ENCODE measurements around the gene ACP3. TPM values are rescaled to one million over a fixed set of nuclear protein-coding genes. Genes with fewer than 3 reads are reported as not detected.
"Not testable (repeated sequence)": the region's sequence is repeated elsewhere in the genome, so short reads cannot be mapped to it uniquely, and the experiment has no call there.

The ACP3 gene
- total RNA-seq, 3 donors from 2014 or later: not detected

DNA sequence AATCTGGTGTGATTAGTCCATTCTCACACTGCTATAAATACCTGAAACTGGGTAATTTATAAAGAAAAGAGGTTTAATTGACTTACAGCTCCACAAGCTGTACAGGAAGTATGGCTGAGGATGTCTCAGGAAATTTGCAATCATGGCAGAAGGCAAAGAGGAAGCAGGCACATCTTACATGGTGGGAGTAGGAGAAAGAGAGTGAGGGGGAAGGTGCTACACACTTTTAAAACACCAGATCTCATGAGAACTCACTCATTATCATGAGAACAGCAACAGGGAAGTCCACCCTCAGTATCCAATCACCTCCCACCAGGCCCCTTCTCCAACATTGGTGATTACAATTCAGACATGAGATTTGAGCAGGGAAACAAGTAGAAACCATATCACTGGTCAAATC is 24.0 kb upstream of the ACP3 start:
- H3K9me3 Mint-ChIP-seq: peaks cover 8% of the 10 kb centered on the region
- DNase-seq (no peak), ATAC-seq (no peak)
- no peak overlapping the region for H3K4me3 Mint-ChIP-seq
- H3K4me1 Mint-ChIP-seq (ENCODE audit: low read depth): no peaks in the 10 kb centered on the region
- peaks cover 3% of the 10 kb centered on the region for H3K27me3 Mint-ChIP-seq (ENCODE audit: low read depth)
- H3K36me3 Mint-ChIP-seq (ENCODE audit: insufficient read depth): no peaks in the 10 kb centered on the region

DNA sequence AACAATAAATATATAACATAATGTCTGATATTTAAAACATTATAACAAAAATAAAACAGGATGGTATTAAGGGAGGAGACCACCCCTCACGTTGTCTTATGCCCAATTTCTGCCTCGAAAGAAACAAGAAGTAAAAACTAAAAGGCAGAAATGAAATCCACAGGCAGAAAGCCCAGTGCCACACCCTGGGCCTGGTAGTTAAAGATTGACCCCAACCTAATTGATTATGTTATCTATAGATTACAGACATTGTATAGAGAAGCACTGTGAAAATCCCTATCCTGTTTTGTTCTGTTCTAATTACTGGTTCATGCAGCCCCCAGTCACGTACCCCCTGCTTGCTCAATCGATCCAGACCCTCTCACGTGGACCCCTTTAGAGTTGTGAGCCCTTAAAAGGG is 22.3 kb upstream of the ACP3 start:
- H3K27me3 Mint-ChIP-seq (ENCODE audit: low read depth): peaks cover 5% of the 10 kb centered on the region
- no peak for DNase-seq

DNA sequence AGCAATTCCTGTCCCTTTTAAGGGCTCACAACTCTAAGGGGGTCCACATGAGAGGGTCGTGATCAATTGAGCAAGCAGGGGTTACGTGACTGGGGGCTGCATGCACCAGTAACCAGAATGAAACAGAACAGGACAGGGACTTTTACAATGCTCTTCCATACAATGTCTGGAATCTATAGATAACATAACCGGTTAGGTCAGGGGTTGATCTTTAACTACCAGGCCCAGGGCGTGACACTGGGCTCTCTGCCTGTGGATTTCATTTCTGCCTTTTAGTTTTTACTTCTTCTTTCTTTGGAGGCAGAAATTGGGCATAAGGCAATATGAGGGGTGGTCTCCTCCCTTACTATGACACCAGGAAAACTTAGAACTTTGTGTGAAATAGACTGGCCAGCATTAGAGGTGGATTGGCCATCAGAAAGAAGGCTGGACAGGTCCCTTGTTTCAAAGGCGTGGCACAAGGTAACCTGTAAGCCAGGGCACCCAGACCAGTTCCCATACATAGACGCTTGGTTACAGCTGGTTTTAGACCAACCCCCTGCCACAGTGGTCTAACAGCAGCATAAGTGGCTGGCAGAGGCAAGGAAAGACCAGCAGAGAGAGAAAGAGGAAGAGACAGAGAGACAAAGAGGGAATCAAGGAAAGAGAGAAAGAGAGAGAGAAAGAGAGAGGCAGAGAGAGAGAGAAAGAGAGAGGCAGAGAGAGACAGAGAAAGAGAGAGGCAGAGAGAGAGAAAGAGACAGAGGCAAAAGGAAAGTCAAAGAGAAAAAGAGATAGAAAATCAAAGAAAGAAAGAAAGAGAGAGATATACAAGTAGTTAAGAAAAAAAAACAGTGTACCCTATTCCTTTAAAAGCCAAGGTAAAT is 13.6 kb upstream of the ACP3 start:
- not testable (repeated sequence) for H3K36me3 Mint-ChIP-seq (ENCODE audit: insufficient read depth); DNase-seq

More for the DNA sequence above, 22.3 kb upstream of the ACP3 start:
- no peak for ATAC-seq
- H3K36me3 Mint-ChIP-seq (ENCODE audit: insufficient read depth): no peaks in the 10 kb centered on the region
- H3K4me3 Mint-ChIP-seq: no peak overlapping the region
- H3K9me3 Mint-ChIP-seq: peaks cover 8% of the 10 kb centered on the region
- H3K4me1 Mint-ChIP-seq (ENCODE audit: low read depth): no peaks in the 10 kb centered on the region

DNA sequence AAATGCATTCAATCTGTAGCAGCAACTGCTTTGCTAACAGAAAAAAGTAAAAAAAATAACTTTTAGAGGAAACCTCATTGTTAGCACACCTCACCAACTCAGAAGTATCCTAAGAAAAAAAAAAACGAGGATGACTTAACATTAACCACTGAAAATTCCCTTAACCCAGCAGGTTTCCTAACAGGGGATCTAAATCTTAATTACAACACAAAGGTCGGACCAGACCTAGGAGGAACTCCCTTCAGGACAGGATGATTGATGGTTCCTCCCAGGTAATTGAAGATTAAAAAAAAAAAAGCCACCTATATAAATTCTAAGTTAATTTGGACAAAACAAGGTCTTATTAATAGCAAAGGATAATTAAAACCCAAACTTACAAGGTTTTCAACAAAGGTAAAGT is 12.9 kb upstream of the ACP3 start:
- not testable (repeated sequence) for H3K4me3 Mint-ChIP-seq; ATAC-seq; H3K9me3 Mint-ChIP-seq; H3K4me1 Mint-ChIP-seq (ENCODE audit: low read depth); DNase-seq; H3K27me3 Mint-ChIP-seq (ENCODE audit: low read depth); H3K36me3 Mint-ChIP-seq (ENCODE audit: insufficient read depth)

More for the DNA sequence above, 13.6 kb upstream of the ACP3 start:
- H3K4me3 Mint-ChIP-seq; ATAC-seq; H3K4me1 Mint-ChIP-seq (ENCODE audit: low read depth); H3K27me3 Mint-ChIP-seq (ENCODE audit: low read depth); H3K9me3 Mint-ChIP-seq: not testable (repeated sequence)

DNA sequence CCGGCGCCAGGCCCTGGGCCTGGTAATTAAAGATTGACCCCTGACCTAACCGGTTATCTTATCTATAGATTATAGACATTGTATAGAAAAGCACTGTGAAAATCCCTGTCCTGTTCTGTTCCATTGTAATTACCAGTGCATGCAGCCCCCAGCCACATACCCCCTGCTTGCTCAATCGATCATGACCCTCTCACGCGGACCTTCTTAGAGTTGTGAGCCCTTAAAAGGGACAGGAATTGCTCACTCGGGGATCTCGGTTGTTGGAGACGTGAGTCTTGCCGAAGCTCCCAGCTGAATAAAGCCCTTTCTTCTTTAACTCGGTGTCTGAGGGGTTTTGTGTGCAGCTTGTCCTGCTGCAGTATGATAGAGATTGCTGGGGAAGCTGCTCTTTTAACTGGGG is 7.2 kb upstream of the ACP3 start:
- not testable (repeated sequence) for H3K9me3 Mint-ChIP-seq; H3K4me1 Mint-ChIP-seq (ENCODE audit: low read depth); ATAC-seq; H3K36me3 Mint-ChIP-seq (ENCODE audit: insufficient read depth); H3K27me3 Mint-ChIP-seq (ENCODE audit: low read depth); DNase-seq; H3K4me3 Mint-ChIP-seq

DNA sequence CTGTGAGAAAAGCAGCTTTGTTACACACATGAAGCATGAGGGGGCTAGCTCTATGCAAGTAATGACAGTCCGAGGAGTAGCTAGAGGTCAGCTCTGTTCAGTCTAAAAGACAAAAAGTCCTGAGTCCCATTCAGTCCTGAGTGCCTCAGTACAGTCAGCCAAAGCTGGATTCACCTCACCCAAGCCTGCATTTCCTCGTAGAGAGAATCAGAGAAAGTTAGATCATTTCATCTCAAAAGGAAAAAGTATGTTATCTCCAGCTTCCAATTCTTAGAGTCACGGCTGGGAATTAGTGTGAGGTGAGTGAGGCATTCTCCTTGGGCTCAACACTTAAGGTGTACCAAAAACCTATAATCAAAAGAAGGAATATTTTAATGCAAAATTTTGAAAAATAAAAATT is 5.9 kb upstream of the ACP3 start:
- Mint-ChIP-seq H3K27me3 (ENCODE audit: low read depth) (no peaks in the 10 kb centered on the region), H3K4me3 (no peak overlapping the region), H3K36me3 (ENCODE audit: insufficient read depth) (no peaks in the 10 kb centered on the region), H3K9me3 (no peaks in the 10 kb centered on the region), H3K4me1 (ENCODE audit: low read depth) (no peaks in the 10 kb centered on the region)
- ATAC-seq (no peak), DNase-seq (no peak)

DNA sequence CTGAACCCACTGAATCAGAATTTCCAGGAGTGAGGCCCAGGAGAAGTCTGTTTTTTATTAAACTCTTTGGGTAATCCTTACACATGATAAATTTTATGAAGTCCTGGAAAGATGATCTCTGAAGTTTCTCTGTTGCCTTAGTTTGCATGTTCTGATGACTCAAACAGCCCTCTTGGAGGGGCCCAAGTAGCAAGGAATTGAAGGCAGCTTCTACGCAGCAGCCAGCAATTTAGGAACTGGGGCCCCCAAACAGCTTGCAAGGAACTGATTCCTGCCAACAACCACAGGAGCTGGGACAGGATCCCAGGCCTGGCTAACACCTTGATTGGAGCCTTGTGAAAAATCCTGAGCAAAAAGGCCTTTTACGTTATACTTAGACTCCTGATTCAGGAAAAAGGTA is 5.4 kb upstream of the ACP3 start:
- no peaks in the 10 kb centered on the region for H3K36me3 Mint-ChIP-seq (ENCODE audit: insufficient read depth)
- no peaks in the 10 kb centered on the region for H3K9me3 Mint-ChIP-seq
- no peaks in the 10 kb centered on the region for H3K27me3 Mint-ChIP-seq (ENCODE audit: low read depth)
- no peaks in the 10 kb centered on the region for H3K4me1 Mint-ChIP-seq (ENCODE audit: low read depth)
- no peak overlapping the region for H3K4me3 Mint-ChIP-seq
- DNase-seq (no peak), ATAC-seq (no peak)

DNA sequence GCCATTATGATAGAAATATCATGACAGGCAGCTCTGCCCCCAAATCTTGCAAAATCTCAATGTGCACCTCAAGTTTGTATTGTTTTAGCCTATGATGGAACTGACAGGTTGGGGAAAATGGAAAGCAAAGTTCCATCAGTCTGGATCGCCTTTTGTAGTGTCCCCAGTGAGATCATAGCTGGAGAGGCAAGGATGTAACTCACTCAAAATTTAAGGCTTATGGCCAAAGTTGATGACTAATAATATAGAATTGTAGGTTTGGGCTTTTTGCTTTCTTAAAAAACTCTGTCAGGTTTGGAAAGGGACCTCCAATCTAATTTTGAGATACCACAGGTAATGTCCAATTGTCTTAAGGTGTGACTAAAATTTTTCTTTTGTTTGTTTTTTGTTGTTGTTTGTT is 1.4 kb upstream of the ACP3 start:
- H3K4me3 Mint-ChIP-seq: no peak overlapping the region
- no peaks in the 10 kb centered on the region for H3K9me3 Mint-ChIP-seq

DNA sequence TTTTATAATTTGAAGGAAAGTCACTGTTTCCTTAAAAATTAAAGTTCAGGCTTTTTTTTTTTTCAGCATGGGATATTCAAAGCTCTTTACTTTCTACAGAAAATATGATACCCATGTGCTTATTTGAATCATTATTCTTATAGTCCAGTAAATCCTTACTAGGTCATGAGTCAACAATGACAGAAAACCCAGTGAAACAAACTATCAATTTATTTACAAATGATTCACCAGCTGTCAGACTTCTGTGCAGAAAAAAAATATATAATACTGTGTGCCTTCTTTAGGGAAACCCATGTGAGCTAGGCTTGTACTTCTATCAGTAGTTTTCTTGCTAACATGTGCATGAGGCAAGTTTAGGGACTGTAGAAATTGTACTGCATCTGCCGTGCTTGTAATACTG is 1.2 kb downstream of the ACP3 start:
- peaks cover 8% of the 10 kb centered on the region for H3K27me3 Mint-ChIP-seq (ENCODE audit: low read depth)
- H3K4me1 Mint-ChIP-seq (ENCODE audit: low read depth): no peaks in the 10 kb centered on the region
- H3K4me3 Mint-ChIP-seq: no peak overlapping the region
- H3K9me3 Mint-ChIP-seq: no peaks in the 10 kb centered on the region
- H3K36me3 Mint-ChIP-seq (ENCODE audit: insufficient read depth): no peaks in the 10 kb centered on the region
- ATAC-seq: no peak
- no peak for DNase-seq

More for the DNA sequence above, 1.4 kb upstream of the ACP3 start:
- no peaks in the 10 kb centered on the region for H3K36me3 Mint-ChIP-seq (ENCODE audit: insufficient read depth)
- H3K27me3 Mint-ChIP-seq (ENCODE audit: low read depth): peaks cover 4% of the 10 kb centered on the region
- DNase-seq (no peak), ATAC-seq (no peak)
- no peaks in the 10 kb centered on the region for H3K4me1 Mint-ChIP-seq (ENCODE audit: low read depth)

DNA sequence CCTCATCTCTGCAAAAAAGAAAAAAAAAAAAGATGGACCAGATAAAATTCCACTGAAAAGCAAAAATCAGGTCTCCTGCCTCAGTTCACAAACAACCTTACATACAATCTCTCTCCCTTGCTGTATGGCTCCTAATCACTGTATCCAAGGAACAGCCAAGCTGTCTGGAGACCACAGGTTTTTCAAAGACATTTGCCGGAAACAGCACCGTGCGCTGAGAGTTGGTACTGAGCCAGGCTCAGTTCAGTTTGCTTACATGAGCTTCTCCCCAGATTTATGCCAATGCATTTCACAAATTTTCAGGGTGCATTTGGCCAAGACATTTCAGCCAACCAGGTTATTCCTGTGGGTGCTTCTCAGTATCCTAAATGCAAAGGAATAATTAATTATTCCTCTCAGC is 4.1 kb downstream of the ACP3 start:
- H3K36me3 Mint-ChIP-seq (ENCODE audit: insufficient read depth): no peaks in the 10 kb centered on the region
- no peaks in the 10 kb centered on the region for H3K9me3 Mint-ChIP-seq
- H3K4me1 Mint-ChIP-seq (ENCODE audit: low read depth): no peaks in the 10 kb centered on the region
- peaks cover 15% of the 10 kb centered on the region for H3K27me3 Mint-ChIP-seq (ENCODE audit: low read depth)
- ATAC-seq (no peak), DNase-seq (no peak)
- H3K4me3 Mint-ChIP-seq: no peak overlapping the region

DNA sequence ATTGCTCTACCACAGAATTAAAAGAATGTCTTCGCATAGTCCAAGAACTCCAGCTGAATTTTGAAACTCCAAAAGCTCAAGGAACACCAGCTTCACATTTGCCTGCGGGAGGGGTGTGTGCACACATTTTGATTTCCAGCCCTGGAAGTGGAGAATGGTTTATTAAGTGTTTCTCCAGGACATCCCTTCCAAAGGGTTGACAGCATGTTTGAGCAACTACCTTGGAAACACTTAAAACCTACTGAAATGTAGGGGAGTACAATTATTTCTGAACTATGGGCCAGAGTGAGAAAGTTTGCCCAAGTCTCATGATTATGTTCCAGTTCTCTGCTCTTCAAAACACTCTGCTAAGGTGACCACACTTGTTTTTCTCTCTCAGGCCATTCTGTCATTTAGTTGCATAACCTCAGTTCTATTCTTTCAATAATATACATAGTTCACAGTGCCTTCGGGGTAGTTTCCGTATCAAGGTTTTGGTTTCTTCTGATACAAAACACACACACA is 7.9 kb downstream of the ACP3 start:
- peaks cover 14% of the 10 kb centered on the region for H3K27me3 Mint-ChIP-seq (ENCODE audit: low read depth)
- H3K9me3 Mint-ChIP-seq: no peaks in the 10 kb centered on the region
- H3K4me3 Mint-ChIP-seq: no peak overlapping the region
- no peaks in the 10 kb centered on the region for H3K4me1 Mint-ChIP-seq (ENCODE audit: low read depth)
- no peak for DNase-seq
- no peaks in the 10 kb centered on the region for H3K36me3 Mint-ChIP-seq (ENCODE audit: insufficient read depth)
- no peak for ATAC-seq

DNA sequence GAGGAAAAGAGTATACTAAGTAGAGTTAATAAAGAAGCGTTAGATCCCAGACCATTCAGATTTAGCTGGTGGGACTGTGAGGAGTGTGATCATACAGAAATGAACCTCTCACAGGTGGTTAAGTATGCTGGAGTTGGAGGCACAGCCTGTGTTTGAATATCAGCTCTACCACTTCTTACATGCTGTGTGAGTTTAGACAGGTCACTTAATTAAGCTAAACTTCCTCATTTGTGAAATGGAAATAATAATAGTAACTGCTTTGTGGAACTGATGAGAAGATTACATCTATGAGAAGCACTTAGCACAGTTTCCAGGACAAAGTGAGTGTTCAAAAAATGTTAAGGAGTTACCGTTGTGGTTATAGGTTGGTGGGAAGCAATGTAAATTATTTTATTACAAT is 8.4 kb downstream of the ACP3 start:
- peaks cover 13% of the 10 kb centered on the region for H3K27me3 Mint-ChIP-seq (ENCODE audit: low read depth)
- ATAC-seq: no peak
- no peak for DNase-seq
- H3K4me1 Mint-ChIP-seq (ENCODE audit: low read depth): no peaks in the 10 kb centered on the region
- H3K36me3 Mint-ChIP-seq (ENCODE audit: insufficient read depth): no peaks in the 10 kb centered on the region
- H3K4me3 Mint-ChIP-seq: no peak overlapping the region
- no peaks in the 10 kb centered on the region for H3K9me3 Mint-ChIP-seq

DNA sequence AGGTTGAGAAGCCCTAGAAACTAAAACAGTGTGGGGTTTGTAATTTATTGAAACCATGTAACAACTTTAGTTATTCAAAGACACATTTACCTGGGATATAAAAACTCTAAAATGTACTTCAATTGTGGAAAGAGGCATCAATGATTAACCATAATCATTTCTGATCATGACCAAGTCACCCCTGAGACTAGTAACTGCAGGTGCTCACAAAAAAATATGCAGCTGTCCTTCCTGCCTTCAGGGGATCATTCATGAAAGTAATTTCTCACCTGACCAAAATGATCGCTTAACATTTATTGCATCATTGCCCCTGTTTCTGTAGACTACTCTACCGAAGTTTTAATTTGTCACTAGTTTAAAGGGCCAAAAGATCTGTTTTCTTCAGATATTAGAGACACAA is 9.0 kb downstream of the ACP3 start:
- H3K27me3 Mint-ChIP-seq (ENCODE audit: low read depth): peaks cover 14% of the 10 kb centered on the region
- no peaks in the 10 kb centered on the region for H3K4me1 Mint-ChIP-seq (ENCODE audit: low read depth)

DNA sequence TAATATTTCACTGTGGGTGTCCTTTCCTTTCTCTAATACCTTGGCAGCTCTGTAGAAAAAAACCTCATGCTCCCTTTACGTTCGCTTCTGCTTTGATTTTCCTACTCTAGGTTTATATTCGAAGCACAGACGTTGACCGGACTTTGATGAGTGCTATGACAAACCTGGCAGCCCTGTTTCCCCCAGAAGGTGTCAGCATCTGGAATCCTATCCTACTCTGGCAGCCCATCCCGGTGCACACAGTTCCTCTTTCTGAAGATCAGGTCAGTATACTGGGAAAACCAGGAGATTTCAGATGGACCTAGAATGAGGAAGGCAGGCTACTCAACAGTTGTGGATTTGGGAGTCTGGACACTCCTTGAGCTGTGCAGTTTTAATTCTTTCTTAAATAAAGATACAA is 14.9 kb downstream of the ACP3 start:
- Mint-ChIP-seq H3K9me3 (no peaks in the 10 kb centered on the region), H3K27me3 (ENCODE audit: low read depth) (peaks cover 9% of the 10 kb centered on the region), H3K4me3 (no peak overlapping the region), H3K36me3 (ENCODE audit: insufficient read depth) (no peaks in the 10 kb centered on the region), H3K4me1 (ENCODE audit: low read depth) (no peaks in the 10 kb centered on the region)
- ATAC-seq: no peak
- no peak for DNase-seq

More for the DNA sequence above, 9.0 kb downstream of the ACP3 start:
- no peak overlapping the region for H3K4me3 Mint-ChIP-seq
- ATAC-seq (no peak), DNase-seq (no peak)
- no peaks in the 10 kb centered on the region for H3K9me3 Mint-ChIP-seq
- no peaks in the 10 kb centered on the region for H3K36me3 Mint-ChIP-seq (ENCODE audit: insufficient read depth)

DNA sequence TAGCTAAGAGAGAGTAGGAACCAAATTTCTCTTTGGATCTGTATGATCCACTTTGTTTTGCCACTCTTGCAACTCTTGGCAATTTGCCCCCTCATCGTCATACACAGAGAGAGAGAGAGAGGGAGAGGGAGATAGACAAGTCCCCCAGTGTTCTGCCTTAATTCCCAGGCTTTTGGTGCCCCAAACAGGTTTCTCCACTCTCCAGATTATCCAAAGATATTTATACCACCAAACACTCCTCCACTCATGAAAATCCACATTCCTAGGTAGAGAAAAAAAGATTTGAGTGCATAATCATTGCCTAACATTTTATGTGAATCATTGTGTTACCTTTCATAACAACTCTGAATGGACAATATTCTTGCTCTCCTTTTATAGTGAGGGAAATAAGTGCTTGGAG is 15.3 kb downstream of the ACP3 start:
- no peak overlapping the region for H3K4me3 Mint-ChIP-seq
- no peaks in the 10 kb centered on the region for H3K9me3 Mint-ChIP-seq
- H3K4me1 Mint-ChIP-seq (ENCODE audit: low read depth): no peaks in the 10 kb centered on the region
- H3K36me3 Mint-ChIP-seq (ENCODE audit: insufficient read depth): no peaks in the 10 kb centered on the region
- ATAC-seq: no peak
- no peak for DNase-seq
- H3K27me3 Mint-ChIP-seq (ENCODE audit: low read depth): peaks cover 9% of the 10 kb centered on the region

Data from activated T-cell treated with anti-CD3 and anti-CD28 coated beads, Interleukin-2, amount 50 U/mL, for 4 hours (primary cell).